HEK293 (cell line): ENCODE data around the gene PCDHGB3.

Experiments used
- CTCF ChIA-PET: fragments of 350-600 bp; formaldehyde crosslinking; extraction: SDS; loops from one replicate; lab custom pipeline; 2021; ENCODE audit warnings: antibody characterized with exemption; lab: Yijun Ruan, JAX
- POLR2A ChIA-PET: fragments of 300-600 bp; formaldehyde crosslinking; extraction: SDS; loops from one replicate; lab custom pipeline; 2020; ENCODE audit warnings: antibody characterized with exemption, inconsistent platforms; lab: Yijun Ruan, JAX
- H3K27ac ChIP-seq: fragments of 200-500 bp; sonication (Bioruptor generic); 2 replicates; pipeline ENCODE4 v1.5.1; 2014; ENCODE audit warnings: low read depth, low read length, control low read depth, inconsistent platforms; ENCODE audit errors: extremely low read depth
- H3K36me3 ChIP-seq, 2 experiments: fragments of 200-500 bp in 1 of 2; sonication (Bioruptor generic) in 1 of 2; 1 replicate in 1 of 2; 2 replicates in 1 of 2; pipeline ENCODE4 v1.5.1; 2014 to 2017; ENCODE audit warnings: inconsistent platforms in 2 of 2, low read length in 2 of 2; ENCODE audit not compliant: control insufficient read depth in 2 of 2, insufficient read depth in 1 of 2
- H3K4me1 ChIP-seq: fragments of 200-500 bp; sonication (Bioruptor generic); 2 replicates; pipeline ENCODE4 v1.5.1; 2014; ENCODE audit warnings: mild to moderate bottlenecking, low read length, inconsistent platforms; ENCODE audit not compliant: control insufficient read depth, insufficient read depth
- H3K4me3 ChIP-seq: 2 replicates; pipeline ENCODE4 v1.5.1; 2011; ENCODE audit warnings: low read depth, mild to moderate bottlenecking, control low read depth, low read length, moderate library complexity
- H3K9me3 ChIP-seq: fragments of 200-500 bp; sonication (Bioruptor generic); 2 replicates; pipeline ENCODE4 v1.5.1; 2014; ENCODE audit warnings: low read depth, low read length, inconsistent platforms; ENCODE audit not compliant: control insufficient read depth, insufficient read depth
- ZBTB1 ChIP-seq: fragments of 450-650 bp; formaldehyde crosslinking; IDR thresholded peaks from 2 replicates; pipeline ENCODE4 v1.5.1; 2016; ENCODE audit warnings: missing biosample characterization, missing genetic modification characterization
- ZBTB17 ChIP-seq: fragments of 450-650 bp; formaldehyde crosslinking; IDR thresholded peaks from 2 replicates; pipeline ENCODE4 v1.5.1; 2016; ENCODE audit warnings: missing biosample characterization, missing genetic modification characterization
- ZBTB49 ChIP-seq: fragments of 450-650 bp; formaldehyde crosslinking; IDR thresholded peaks from 2 replicates; pipeline ENCODE4 v1.5.1; 2016; ENCODE audit warnings: missing biosample characterization, missing genetic modification characterization, low read depth
- ZBTB7A ChIP-seq: fragments of 450-650 bp; formaldehyde crosslinking; IDR thresholded peaks from 2 replicates; pipeline ENCODE4 v1.5.1; 2016; ENCODE audit warnings: low read depth, missing biosample characterization, missing genetic modification characterization
- ZFP69B ChIP-seq: fragments of 450-650 bp; formaldehyde crosslinking; IDR thresholded peaks from 2 replicates; pipeline ENCODE4 v1.5.1; 2016; ENCODE audit warnings: missing biosample characterization, missing genetic modification characterization
- ZIC2 ChIP-seq: fragments of 450-650 bp; formaldehyde crosslinking; IDR thresholded peaks from 2 replicates; pipeline ENCODE4 v1.5.1; 2016; ENCODE audit warnings: missing biosample characterization, missing genetic modification characterization
- ZNF114 ChIP-seq: fragments of 450-650 bp; formaldehyde crosslinking; IDR thresholded peaks from 2 replicates; pipeline ENCODE4 v1.5.0; 2017; ENCODE audit warnings: missing biosample characterization, missing genetic modification characterization
- ZNF292 ChIP-seq: fragments of 450-650 bp; formaldehyde crosslinking; IDR thresholded peaks from 2 replicates; pipeline ENCODE4 v1.5.1; 2016; ENCODE audit warnings: low read depth, missing biosample characterization, missing genetic modification characterization, borderline replicate concordance
- ZNF37A ChIP-seq: fragments of 450-650 bp; IDR thresholded peaks from 2 replicates; pipeline ENCODE4 v1.5.1; 2018; ENCODE audit warnings: missing biosample characterization, missing genetic modification characterization
- ZNF449 ChIP-seq: fragments of 450-650 bp; formaldehyde crosslinking; IDR thresholded peaks from 2 replicates; pipeline ENCODE4 v1.5.1; 2017; ENCODE audit warnings: missing biosample characterization, mild to moderate bottlenecking, missing genetic modification characterization, moderate library complexity
- ZNF548 ChIP-seq: fragments of 450-650 bp; formaldehyde crosslinking; IDR thresholded peaks from 2 replicates; pipeline ENCODE4 v1.5.1; 2016; ENCODE audit warnings: missing biosample characterization, missing genetic modification characterization
- ZNF549 ChIP-seq: fragments of 450-650 bp; IDR thresholded peaks from 2 replicates; pipeline ENCODE4 v1.5.1; 2018; ENCODE audit warnings: missing biosample characterization, missing genetic modification characterization, mild to moderate bottlenecking, inconsistent platforms, moderate library complexity
- ZNF707 ChIP-seq: fragments of 450-650 bp; formaldehyde crosslinking; IDR thresholded peaks from 2 replicates; pipeline ENCODE4 v1.5.1; 2016; ENCODE audit warnings: missing biosample characterization, missing genetic modification characterization
- ZNF768 ChIP-seq: fragments of 450-650 bp; formaldehyde crosslinking; IDR thresholded peaks from 2 replicates; pipeline ENCODE4 v1.5.1; 2018; ENCODE audit warnings: missing biosample characterization, mild to moderate bottlenecking, missing genetic modification characterization
- ZXDB ChIP-seq: fragments of 450-650 bp; formaldehyde crosslinking; IDR thresholded peaks from 2 replicates; pipeline ENCODE4 v1.5.1; 2016; ENCODE audit warnings: missing biosample characterization, missing genetic modification characterization
- TF ChIP-seq, protein P1 (sequence below): fragments of 450-650 bp; formaldehyde crosslinking; IDR thresholded peaks from 2 replicates; pipeline ENCODE4 v1.5.1; 2016; ENCODE audit warnings: missing biosample characterization, missing genetic modification characterization
- TF ChIP-seq, protein P2 (sequence below): fragments of 450-650 bp; formaldehyde crosslinking; IDR thresholded peaks from 2 replicates; pipeline ENCODE4 v1.5.0; 2017; ENCODE audit warnings: missing biosample characterization, missing genetic modification characterization, borderline replicate concordance

Gene PCDHGB3

DNA sequence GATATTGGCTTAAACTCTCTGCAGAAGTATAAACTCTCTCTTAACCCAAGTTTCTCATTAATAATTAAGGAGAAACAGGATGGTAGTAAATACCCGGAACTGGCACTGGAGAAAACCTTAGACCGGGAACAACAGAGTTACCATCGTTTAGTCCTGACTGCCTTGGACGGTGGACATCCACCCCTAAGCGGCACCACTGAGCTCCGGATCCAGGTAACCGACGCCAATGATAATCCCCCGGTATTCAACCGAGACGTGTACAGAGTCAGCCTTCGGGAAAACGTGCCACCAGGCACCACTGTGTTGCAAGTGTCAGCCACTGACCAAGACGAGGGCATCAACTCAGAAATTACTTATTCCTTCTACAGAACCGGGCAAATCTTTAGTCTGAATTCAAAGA, 28.6 kb downstream of the PCDHGB3 start:
- Histone ChIP-seq H3K9me3 (no peaks in the 10 kb centered on the region; the same call in 1 of the 2 replicates), H3K27ac (no peak overlapping the region), H3K36me3 (no peaks in the 10 kb centered on the region), H3K4me3 (no peak overlapping the region), H3K4me1 (no peaks in the 10 kb centered on the region)
- ChIA-PET POLR2A (interaction anchor here (2.1 kb wide), 1 partner anchor 78 kb away, joined by 6 read pairs; the partner anchor contains the start of gene TAF7), CTCF (interaction anchor here (0.5 to 4.2 kb wide), 5 partner anchors 8 to 165 kb away, joined by 3 to 57 read pairs (median 9); no protein-coding TSS in a partner anchor)
- TF ChIP-seq ZBTB49: no peak
- TF ChIP-seq ZNF292: no peak
- TF ChIP-seq ZNF37A (tag by site-specific recombination): no peak
- no peak for TF ChIP-seq ZXDB (tag by site-specific recombination)
- TF ChIP-seq ZBTB7A: no peak
- TF ChIP-seq ZNF707: no peak
- no peak for TF ChIP-seq ZNF548 (tag by site-specific recombination)
- no peak for TF ChIP-seq ZIC2 (tag by site-specific recombination)
- TF ChIP-seq ZBTB1 (tag by site-specific recombination): no peak
- TF ChIP-seq ZNF449 (tag by site-specific recombination): no peak
- TF ChIP-seq, protein P1, sequence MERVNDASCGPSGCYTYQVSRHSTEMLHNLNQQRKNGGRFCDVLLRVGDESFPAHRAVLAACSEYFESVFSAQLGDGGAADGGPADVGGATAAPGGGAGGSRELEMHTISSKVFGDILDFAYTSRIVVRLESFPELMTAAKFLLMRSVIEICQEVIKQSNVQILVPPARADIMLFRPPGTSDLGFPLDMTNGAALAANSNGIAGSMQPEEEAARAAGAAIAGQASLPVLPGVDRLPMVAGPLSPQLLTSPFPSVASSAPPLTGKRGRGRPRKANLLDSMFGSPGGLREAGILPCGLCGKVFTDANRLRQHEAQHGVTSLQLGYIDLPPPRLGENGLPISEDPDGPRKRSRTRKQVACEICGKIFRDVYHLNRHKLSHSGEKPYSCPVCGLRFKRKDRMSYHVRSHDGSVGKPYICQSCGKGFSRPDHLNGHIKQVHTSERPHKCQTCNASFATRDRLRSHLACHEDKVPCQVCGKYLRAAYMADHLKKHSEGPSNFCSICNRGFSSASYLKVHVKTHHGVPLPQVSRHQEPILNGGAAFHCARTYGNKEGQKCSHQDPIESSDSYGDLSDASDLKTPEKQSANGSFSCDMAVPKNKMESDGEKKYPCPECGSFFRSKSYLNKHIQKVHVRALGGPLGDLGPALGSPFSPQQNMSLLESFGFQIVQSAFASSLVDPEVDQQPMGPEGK (tag by site-specific recombination): no peak
- no peak for TF ChIP-seq ZFP69B
- no peak for TF ChIP-seq ZBTB17 (tag by site-specific recombination)
- TF ChIP-seq ZNF768 (tag by site-specific recombination): no peak
- no peak for TF ChIP-seq ZNF114 (tag by site-specific recombination)
- TF ChIP-seq ZNF549 (tag by site-specific recombination): no peak
- TF ChIP-seq, protein P2, sequence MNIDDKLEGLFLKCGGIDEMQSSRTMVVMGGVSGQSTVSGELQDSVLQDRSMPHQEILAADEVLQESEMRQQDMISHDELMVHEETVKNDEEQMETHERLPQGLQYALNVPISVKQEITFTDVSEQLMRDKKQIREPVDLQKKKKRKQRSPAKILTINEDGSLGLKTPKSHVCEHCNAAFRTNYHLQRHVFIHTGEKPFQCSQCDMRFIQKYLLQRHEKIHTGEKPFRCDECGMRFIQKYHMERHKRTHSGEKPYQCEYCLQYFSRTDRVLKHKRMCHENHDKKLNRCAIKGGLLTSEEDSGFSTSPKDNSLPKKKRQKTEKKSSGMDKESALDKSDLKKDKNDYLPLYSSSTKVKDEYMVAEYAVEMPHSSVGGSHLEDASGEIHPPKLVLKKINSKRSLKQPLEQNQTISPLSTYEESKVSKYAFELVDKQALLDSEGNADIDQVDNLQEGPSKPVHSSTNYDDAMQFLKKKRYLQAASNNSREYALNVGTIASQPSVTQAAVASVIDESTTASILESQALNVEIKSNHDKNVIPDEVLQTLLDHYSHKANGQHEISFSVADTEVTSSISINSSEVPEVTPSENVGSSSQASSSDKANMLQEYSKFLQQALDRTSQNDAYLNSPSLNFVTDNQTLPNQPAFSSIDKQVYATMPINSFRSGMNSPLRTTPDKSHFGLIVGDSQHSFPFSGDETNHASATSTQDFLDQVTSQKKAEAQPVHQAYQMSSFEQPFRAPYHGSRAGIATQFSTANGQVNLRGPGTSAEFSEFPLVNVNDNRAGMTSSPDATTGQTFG: no peak

- H3K4me3 ChIP-seq: no peak overlapping the region
- no peaks in the 10 kb centered on the region for H3K4me1 ChIP-seq
- ChIA-PET POLR2A (no interaction called here), CTCF (interaction anchor here (1.0 to 1.5 kb wide), 3 partner anchors 22 to 165 kb away, joined by 3 to 4 read pairs (median 3); partner anchors contain the start of gene PCDHGA11)
- H3K9me3 ChIP-seq: no peaks in the 10 kb centered on the region; the same call in 1 of the 2 replicates
- no peak overlapping the region for H3K27ac ChIP-seq
- no peak for TF ChIP-seq ZBTB1 (tag by site-specific recombination)
- H3K36me3 ChIP-seq: no peaks in the 10 kb centered on the region
Observed at GRCh38 chr5:141399555-141400258, 29.7 kb downstream of the PCDHGB3 start.
